ENCODE data around the gene OPN5.

OPN5 gene

DNA sequence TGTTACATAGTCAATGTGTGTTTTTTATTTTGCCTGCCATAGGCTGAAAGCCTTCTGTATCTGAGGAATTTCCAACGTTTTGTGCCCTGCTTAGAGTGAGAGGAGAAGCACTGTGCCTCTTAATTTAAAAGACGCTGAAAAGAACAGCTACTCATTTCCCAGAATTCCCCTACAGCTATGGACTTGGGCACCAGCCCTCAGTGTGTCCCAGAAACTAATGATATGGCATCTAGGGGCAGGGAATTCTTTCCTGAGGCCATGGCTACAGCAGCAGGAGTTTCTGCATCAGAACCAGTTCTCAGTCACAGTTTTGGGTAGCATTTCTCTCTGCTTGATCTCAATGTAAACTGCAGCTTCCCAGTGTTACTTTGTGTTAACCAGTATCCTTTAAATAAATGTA lies 20.2 kb downstream of the OPN5 start:
- no peak overlapping the region for H3K4me3 ChIP-seq (ENCODE audit: low read depth, low read length)
- in situ Hi-C loops (cut with HindIII; ENCODE audit: low sequenced_read_pairs) = no loop called here
- TF ChIP-seq CTCF (IDR thresholded peaks at IDR 0.05; ENCODE audit: low read depth, low read length, missing control alignments) = no peak
- no peak for DNase-seq (ENCODE audit: low read depth)

GRCh38 chr6:47804821-47805220 lies 23.0 kb downstream of the OPN5 start:
- in situ Hi-C loops (cut with HindIII; ENCODE audit: low sequenced_read_pairs) = no loop called here
- no peak overlapping the region for H3K4me3 ChIP-seq (ENCODE audit: low read depth, low read length)
- DNase-seq (ENCODE audit: low read depth) = no peak
- no peak for TF ChIP-seq CTCF (IDR thresholded peaks at IDR 0.05; ENCODE audit: low read depth, low read length, missing control alignments)

DNA sequence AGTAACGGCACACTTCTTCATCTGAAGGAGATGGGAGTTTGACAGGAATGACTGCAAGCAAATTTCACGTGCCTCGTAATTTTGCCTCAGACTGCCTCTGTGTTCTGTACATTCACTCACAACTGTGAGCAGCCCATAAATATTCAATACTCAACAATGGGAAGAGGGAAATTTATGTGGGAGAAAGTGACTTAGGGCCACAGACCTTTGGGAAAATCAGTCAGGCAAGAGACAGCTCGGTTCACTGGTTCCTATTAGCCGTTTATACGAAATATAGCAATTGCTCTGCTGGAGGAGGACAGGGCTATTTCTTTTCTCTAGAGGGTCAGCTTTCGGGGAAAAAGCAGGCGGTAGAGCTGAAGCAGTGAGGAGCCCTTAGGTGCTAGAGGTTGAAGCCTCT lies 28.0 kb downstream of the OPN5 start:
- H3K4me3 ChIP-seq (ENCODE audit: low read depth, low read length) = no peak overlapping the region
- no peak for TF ChIP-seq CTCF (IDR thresholded peaks at IDR 0.05; ENCODE audit: low read depth, low read length, missing control alignments)
- DNase-seq (ENCODE audit: low read depth) = no peak
- in situ Hi-C loops (cut with HindIII; ENCODE audit: low sequenced_read_pairs) = no loop called here

GRCh38 chr6:47810885-47811284 lies 29.1 kb downstream of the OPN5 start:
- H3K4me3 ChIP-seq (ENCODE audit: low read depth, low read length) = no peak overlapping the region
- no peak for TF ChIP-seq CTCF (IDR thresholded peaks at IDR 0.05; ENCODE audit: low read depth, low read length, missing control alignments)
- no peak for DNase-seq (ENCODE audit: low read depth)
- in situ Hi-C loops (cut with HindIII; ENCODE audit: low sequenced_read_pairs) = no loop called here

- TF ChIP-seq CTCF (IDR thresholded peaks at IDR 0.05; ENCODE audit: low read depth, low read length, missing control alignments) = no peak
- in situ Hi-C loops (cut with HindIII; ENCODE audit: low sequenced_read_pairs) = no loop called here
- H3K4me3 ChIP-seq (ENCODE audit: low read depth, low read length) = no peak overlapping the region
- no peak for DNase-seq (ENCODE audit: low read depth)
Measured at GRCh38 chr6:47811443-47811842, 29.6 kb downstream of the OPN5 start.

GRCh38 chr6:47817749-47818148 lies 35.9 kb downstream of the OPN5 start:
- no peak overlapping the region for H3K4me3 ChIP-seq (ENCODE audit: low read depth, low read length)
- TF ChIP-seq CTCF (IDR thresholded peaks at IDR 0.05; ENCODE audit: low read depth, low read length, missing control alignments) = no peak
- DNase-seq (ENCODE audit: low read depth) = no peak
- in situ Hi-C loops (cut with HindIII; ENCODE audit: low sequenced_read_pairs) = no loop called here

- H3K4me3 ChIP-seq (ENCODE audit: low read depth, low read length) = no peak overlapping the region
- in situ Hi-C loops (cut with HindIII; ENCODE audit: low sequenced_read_pairs) = no loop called here
- TF ChIP-seq CTCF (IDR thresholded peaks at IDR 0.05; ENCODE audit: low read depth, low read length, missing control alignments) = no peak
- no peak for DNase-seq (ENCODE audit: low read depth)
Measured at GRCh38 chr6:47819461-47819860, 37.6 kb downstream of the OPN5 start.

Data from astrocyte of the cerebellum (primary cell).